ENCODE measurements around the gene PALLD.
"Not testable (repeated sequence)": the region's sequence is repeated elsewhere in the genome, so short reads cannot be mapped to it uniquely, and the experiment has no call there.

GRCh38 chr4:168727181-168727580, 230.3 kb downstream of the PALLD start:
- TF ChIP-seq CTCF, POLR2AphosphoS5, EP300, POLR2A (IDR thresholded peaks at IDR 0.05): not testable (repeated sequence)

Measured in sigmoid colon (tissue), 4 donors.